Measurements from ENCODE around the gene ZMIZ1. TPM values are rescaled to one million over a fixed set of nuclear protein-coding genes. Genes with fewer than 3 reads are reported as not detected.

Gene ZMIZ1
- total and polyA plus RNA-seq, 5 donors from 2014 or later, result 1.5 to 34.8 (median 2.2) TPM

- Mint-ChIP-seq H3K4me1 (peaks cover 0 to 22% (median 15%) of the 10 kb centered on the region in 4 donors), H3K4me3 (no peak overlapping the region), H3K36me3 (peaks cover 51% of the 10 kb centered on the region), H3K27ac (peak overlapping the region in 1 of 3 donors; percentile 23), H3K9me3 (no peaks in the 10 kb centered on the region), H3K27me3 (no peaks in the 10 kb centered on the region)
- Histone ChIP-seq H3K27me3 (ENCODE audit: control insufficient read depth, insufficient read depth, low read length) (no peaks in the 10 kb centered on the region), H3K4me3 (ENCODE audit: low read depth, low read length) (no peak overlapping the region), H3K4me1 (ENCODE audit: control insufficient read depth, insufficient read depth, low read length, poor library complexity, severe bottlenecking) (no peaks in the 10 kb centered on the region), H3K9me3 (ENCODE audit: control insufficient read depth in 2 of 2, low read length in 2 of 2) (no peaks in the 10 kb centered on the region), H3K36me3 (ENCODE audit: control insufficient read depth, insufficient read depth, low read length) (peaks cover 48% of the 10 kb centered on the region), H3K27ac (ENCODE audit: insufficient read depth, low read length, poor library complexity, severe bottlenecking) (no peak overlapping the region)
- no peak for DNase-seq
- no peak for ATAC-seq (ENCODE audit: low read depth in 2 of 2)
Measured at GRCh38 chr10:79355420-79356017, 286.8 kb downstream of the ZMIZ1 start.

GRCh38 chr10:79356104-79356503 is 287.3 kb downstream of the ZMIZ1 start:
- Histone ChIP-seq H3K9me3 (ENCODE audit: control insufficient read depth in 2 of 2, low read length in 2 of 2) (no peaks in the 10 kb centered on the region), H3K27me3 (ENCODE audit: control insufficient read depth, insufficient read depth, low read length) (no peaks in the 10 kb centered on the region), H3K27ac (ENCODE audit: insufficient read depth, low read length, poor library complexity, severe bottlenecking) (no peak overlapping the region), H3K36me3 (ENCODE audit: control insufficient read depth, insufficient read depth, low read length) (peaks cover 42% of the 10 kb centered on the region), H3K4me3 (ENCODE audit: low read depth, low read length) (no peak overlapping the region), H3K4me1 (ENCODE audit: control insufficient read depth, insufficient read depth, low read length, poor library complexity, severe bottlenecking) (no peaks in the 10 kb centered on the region)
- H3K9me3 Mint-ChIP-seq, result no peaks in the 10 kb centered on the region
- no peak overlapping the region for H3K4me3 Mint-ChIP-seq
- peaks cover 51% of the 10 kb centered on the region for H3K36me3 Mint-ChIP-seq
- ATAC-seq (ENCODE audit: low read depth in 2 of 2) (no peak), DNase-seq (no peak)
- H3K27ac Mint-ChIP-seq, result no peak overlapping the region
- peaks cover 0 to 22% (median 19%) of the 10 kb centered on the region in 4 donors for H3K4me1 Mint-ChIP-seq
- no peaks in the 10 kb centered on the region for H3K27me3 Mint-ChIP-seq

- Mint-ChIP-seq H3K4me3 (no peak overlapping the region), H3K27ac (no peak overlapping the region), H3K36me3 (peaks cover 50% of the 10 kb centered on the region), H3K9me3 (no peaks in the 10 kb centered on the region), H3K27me3 (no peaks in the 10 kb centered on the region), H3K4me1 (peaks cover 10 to 28% (median 25%) of the 10 kb centered on the region in 4 donors)
- Histone ChIP-seq H3K36me3 (ENCODE audit: control insufficient read depth, insufficient read depth, low read length) (peaks cover 31% of the 10 kb centered on the region), H3K27ac (ENCODE audit: insufficient read depth, low read length, poor library complexity, severe bottlenecking) (no peak overlapping the region), H3K4me3 (ENCODE audit: low read depth, low read length) (no peak overlapping the region), H3K9me3 (ENCODE audit: control insufficient read depth in 2 of 2, low read length in 2 of 2) (no peaks in the 10 kb centered on the region), H3K4me1 (ENCODE audit: control insufficient read depth, insufficient read depth, low read length, poor library complexity, severe bottlenecking) (no peaks in the 10 kb centered on the region), H3K27me3 (ENCODE audit: control insufficient read depth, insufficient read depth, low read length) (no peaks in the 10 kb centered on the region)
- ATAC-seq (ENCODE audit: low read depth in 2 of 2) (no peak), DNase-seq (no peak)
Measured at GRCh38 chr10:79357180-79357579, 288.4 kb downstream of the ZMIZ1 start.

GRCh38 chr10:79358811-79359210 is 290.0 kb downstream of the ZMIZ1 start:
- DNase-seq, result no peak
- peaks cover 11 to 22% (median 19%) of the 10 kb centered on the region in 4 donors for H3K4me1 Mint-ChIP-seq

GRCh38 chr10:79359816-79360498 is 291.2 kb downstream of the ZMIZ1 start:
- H3K27me3 Mint-ChIP-seq, result peaks cover 6% of the 10 kb centered on the region
- Histone ChIP-seq H3K9me3 (ENCODE audit: control insufficient read depth in 2 of 2, low read length in 2 of 2) (no peaks in the 10 kb centered on the region), H3K4me3 (ENCODE audit: low read depth, low read length) (no peak overlapping the region), H3K4me1 (ENCODE audit: control insufficient read depth, insufficient read depth, low read length, poor library complexity, severe bottlenecking) (no peaks in the 10 kb centered on the region), H3K27me3 (ENCODE audit: control insufficient read depth, insufficient read depth, low read length) (peaks cover 5% of the 10 kb centered on the region), H3K27ac (ENCODE audit: insufficient read depth, low read length, poor library complexity, severe bottlenecking) (no peak overlapping the region), H3K36me3 (ENCODE audit: control insufficient read depth, insufficient read depth, low read length) (peaks cover 4% of the 10 kb centered on the region)
- H3K36me3 Mint-ChIP-seq, result peaks cover 25% of the 10 kb centered on the region
- H3K9me3 Mint-ChIP-seq, result peaks cover 0 to 8% (median 0%) of the 10 kb centered on the region in 7 donors
- ATAC-seq (ENCODE audit: low read depth in 2 of 2), result no peak
- DNase-seq, result no peak
- H3K4me3 Mint-ChIP-seq, result no peak overlapping the region
- H3K27ac Mint-ChIP-seq, result peak overlapping the region in 1 of 3 donors; percentile 78
- H3K4me1 Mint-ChIP-seq, result peaks cover 11 to 18% (median 17%) of the 10 kb centered on the region in 4 donors

More at GRCh38 chr10:79358811-79359210, 290.0 kb downstream of the ZMIZ1 start:
- Mint-ChIP-seq H3K27ac (no peak overlapping the region), H3K27me3 (peaks cover 6% of the 10 kb centered on the region), H3K36me3 (peaks cover 36% of the 10 kb centered on the region), H3K9me3 (peaks cover 0 to 2% (median 0%) of the 10 kb centered on the region in 7 donors), H3K4me3 (peak overlapping the region in 1 of 4 donors; percentile 21)
- no peak for ATAC-seq (ENCODE audit: low read depth in 2 of 2)
- H3K36me3 ChIP-seq (ENCODE audit: control insufficient read depth, insufficient read depth, low read length), result peaks cover 15% of the 10 kb centered on the region
- no peak overlapping the region for H3K4me3 ChIP-seq (ENCODE audit: low read depth, low read length)
- no peaks in the 10 kb centered on the region for H3K4me1 ChIP-seq (ENCODE audit: control insufficient read depth, insufficient read depth, low read length, poor library complexity, severe bottlenecking)
- H3K27me3 ChIP-seq (ENCODE audit: control insufficient read depth, insufficient read depth, low read length), result no peaks in the 10 kb centered on the region
- no peaks in the 10 kb centered on the region for H3K9me3 ChIP-seq (ENCODE audit: control insufficient read depth in 2 of 2, low read length in 2 of 2)
- no peak overlapping the region for H3K27ac ChIP-seq (ENCODE audit: insufficient read depth, low read length, poor library complexity, severe bottlenecking)

GRCh38 chr10:79360499-79361342 is 292.0 kb downstream of the ZMIZ1 start:
- Histone ChIP-seq H3K36me3 (ENCODE audit: control insufficient read depth, insufficient read depth, low read length) (peaks cover 3% of the 10 kb centered on the region), H3K4me3 (ENCODE audit: low read depth, low read length) (no peak overlapping the region), H3K27ac (ENCODE audit: insufficient read depth, low read length, poor library complexity, severe bottlenecking) (no peak overlapping the region), H3K4me1 (ENCODE audit: control insufficient read depth, insufficient read depth, low read length, poor library complexity, severe bottlenecking) (no peaks in the 10 kb centered on the region), H3K27me3 (ENCODE audit: control insufficient read depth, insufficient read depth, low read length) (peaks cover 5% of the 10 kb centered on the region), H3K9me3 (ENCODE audit: control insufficient read depth in 2 of 2, low read length in 2 of 2) (no peaks in the 10 kb centered on the region)
- ATAC-seq (ENCODE audit: low read depth in 2 of 2) (no peak), DNase-seq (no peak)
- Mint-ChIP-seq H3K36me3 (peaks cover 17% of the 10 kb centered on the region), H3K27ac (no peak overlapping the region), H3K9me3 (peaks cover 0 to 8% (median 0%) of the 10 kb centered on the region in 7 donors), H3K4me3 (no peak overlapping the region), H3K4me1 (peaks cover 11 to 17% (median 15%) of the 10 kb centered on the region in 4 donors), H3K27me3 (peaks cover 6% of the 10 kb centered on the region)

GRCh38 chr10:79361726-79362397 is 293.1 kb downstream of the ZMIZ1 start:
- H3K4me3 Mint-ChIP-seq, result no peak overlapping the region
- peaks cover 9% of the 10 kb centered on the region for H3K36me3 Mint-ChIP-seq
- H3K27me3 Mint-ChIP-seq, result peaks cover 17% of the 10 kb centered on the region
- DNase-seq (no peak), ATAC-seq (ENCODE audit: low read depth in 2 of 2) (no peak)
- H3K9me3 Mint-ChIP-seq, result peaks cover 0 to 8% (median 0%) of the 10 kb centered on the region in 7 donors
- Histone ChIP-seq H3K4me1 (ENCODE audit: control insufficient read depth, insufficient read depth, low read length, poor library complexity, severe bottlenecking) (no peaks in the 10 kb centered on the region), H3K36me3 (ENCODE audit: control insufficient read depth, insufficient read depth, low read length) (peaks cover 1% of the 10 kb centered on the region), H3K4me3 (ENCODE audit: low read depth, low read length) (no peak overlapping the region), H3K27ac (ENCODE audit: insufficient read depth, low read length, poor library complexity, severe bottlenecking) (no peak overlapping the region), H3K9me3 (ENCODE audit: control insufficient read depth in 2 of 2, low read length in 2 of 2) (no peaks in the 10 kb centered on the region), H3K27me3 (ENCODE audit: control insufficient read depth, insufficient read depth, low read length) (peaks cover 5% of the 10 kb centered on the region)
- H3K4me1 Mint-ChIP-seq, result peaks cover 8 to 15% (median 11%) of the 10 kb centered on the region in 4 donors
- peak overlapping the region in 1 of 3 donors; percentile 6 for H3K27ac Mint-ChIP-seq

Data from CD4-positive, CD25-positive, alpha-beta regulatory T cell (primary cell).